ENCODE results near the gene CARHSP1. TPM values are rescaled to one million over a fixed set of nuclear protein-coding genes. Genes with fewer than 3 reads are reported as not detected.

CARHSP1 gene
- polyA plus RNA-seq, 4 donors, result 51.6 to 103 (median 88.8) TPM

DNA sequence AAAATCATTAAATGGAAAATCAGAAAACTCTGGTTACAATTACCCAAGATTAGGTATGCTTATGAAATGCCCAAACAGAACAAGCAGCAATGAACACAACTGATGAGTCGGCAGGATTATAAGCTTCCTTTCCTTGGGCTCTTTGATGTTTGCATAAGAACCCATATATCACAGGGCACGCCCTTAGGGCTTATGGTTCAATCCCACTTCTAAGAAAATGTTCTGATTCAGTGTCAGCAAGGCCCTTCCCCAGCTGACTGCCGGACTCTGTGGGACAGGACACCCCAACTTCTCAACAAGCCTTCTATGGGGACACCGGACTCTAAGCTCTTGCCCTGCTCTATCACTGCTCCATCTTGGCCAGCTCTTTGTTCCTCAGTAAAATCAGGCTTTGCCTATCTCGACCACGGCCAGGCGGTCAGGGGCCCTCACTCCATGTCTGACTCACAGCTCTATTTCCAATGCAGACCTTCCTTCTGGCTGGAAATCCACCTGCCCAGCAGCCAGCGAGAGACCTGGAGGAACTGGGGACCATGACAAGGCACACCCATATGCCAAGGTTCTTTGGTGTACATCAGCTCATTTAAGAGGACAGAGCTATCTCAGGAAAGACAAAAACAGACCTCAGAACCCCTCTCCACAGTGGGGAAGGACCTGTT lies 40.1 kb upstream of the CARHSP1 start:
- Histone ChIP-seq H3K27ac (ENCODE audit: low read depth in 1 of 3, low read length in 2 of 3) (peak overlapping the region in 1 of 3 donors; percentile 57), H3K36me3 (ENCODE audit: control insufficient read depth in 3 of 3, insufficient read depth in 2 of 3, low read depth in 1 of 3, low read length in 3 of 3) (peaks cover 15 to 72% (median 24%) of the 10 kb centered on the region in 3 donors), H3K9me3 (ENCODE audit: control insufficient read depth in 2 of 2, insufficient read depth in 1 of 2, low read depth in 1 of 2, low read length in 1 of 2) (no peaks in the 10 kb centered on the region), H3K4me1 (ENCODE audit: control insufficient read depth in 3 of 3, insufficient read depth in 2 of 3, low read depth in 1 of 3, low read length in 2 of 3) (peaks cover 0 to 42% (median 5%) of the 10 kb centered on the region in 3 donors), H3K4me3 (ENCODE audit: low read depth in 1 of 3, low read length in 3 of 3) (no peak overlapping the region), H3K27me3 (ENCODE audit: control insufficient read depth in 3 of 3, insufficient read depth in 3 of 3, low read length in 3 of 3) (no peaks in the 10 kb centered on the region)
- WGBS, 3 donors, result 26 to 68% (median 55%) methylated on average over 8 of the region's 8 CpGs
- FAIRE-seq, result no peak
- peak; percentile 34 to 64 for DNase-seq

DNA sequence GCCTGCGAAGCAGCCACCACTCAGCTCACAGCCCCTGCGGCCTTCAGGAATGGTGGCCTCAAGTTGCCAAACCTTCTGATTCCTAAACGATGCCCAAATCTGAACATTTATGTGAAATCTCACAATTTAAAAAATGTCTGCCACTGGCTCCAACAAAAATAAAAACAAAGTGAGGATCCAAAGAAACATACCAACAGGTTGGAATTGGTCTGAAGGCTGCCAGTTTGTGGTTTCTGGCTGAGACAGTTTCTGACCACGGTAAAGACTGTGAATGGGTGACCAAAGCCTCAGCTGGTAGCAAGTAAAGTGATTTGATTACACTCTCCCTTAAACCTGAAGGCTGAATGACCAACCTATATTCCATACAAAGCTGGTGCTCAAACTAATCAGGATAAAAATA lies 38.3 kb upstream of the CARHSP1 start:
- Histone ChIP-seq H3K9me3 (ENCODE audit: control insufficient read depth in 2 of 2, insufficient read depth in 1 of 2, low read depth in 1 of 2, low read length in 1 of 2) (no peaks in the 10 kb centered on the region), H3K4me3 (ENCODE audit: low read depth in 1 of 3, low read length in 3 of 3) (no peak overlapping the region), H3K4me1 (ENCODE audit: control insufficient read depth in 3 of 3, insufficient read depth in 2 of 3, low read depth in 1 of 3, low read length in 2 of 3) (peaks cover 0 to 37% (median 5%) of the 10 kb centered on the region in 3 donors), H3K27me3 (ENCODE audit: control insufficient read depth in 3 of 3, insufficient read depth in 3 of 3, low read length in 3 of 3) (no peaks in the 10 kb centered on the region), H3K36me3 (ENCODE audit: control insufficient read depth in 3 of 3, insufficient read depth in 2 of 3, low read depth in 1 of 3, low read length in 3 of 3) (peaks cover 25 to 73% (median 30%) of the 10 kb centered on the region in 3 donors), H3K27ac (ENCODE audit: low read depth in 1 of 3, low read length in 2 of 3) (no peak overlapping the region)
- 76 to 88% (median 82%) methylated on average over 4 of the region's 4 CpGs for WGBS, 3 donors
- no peak for DNase-seq
- FAIRE-seq, result no peak

DNA sequence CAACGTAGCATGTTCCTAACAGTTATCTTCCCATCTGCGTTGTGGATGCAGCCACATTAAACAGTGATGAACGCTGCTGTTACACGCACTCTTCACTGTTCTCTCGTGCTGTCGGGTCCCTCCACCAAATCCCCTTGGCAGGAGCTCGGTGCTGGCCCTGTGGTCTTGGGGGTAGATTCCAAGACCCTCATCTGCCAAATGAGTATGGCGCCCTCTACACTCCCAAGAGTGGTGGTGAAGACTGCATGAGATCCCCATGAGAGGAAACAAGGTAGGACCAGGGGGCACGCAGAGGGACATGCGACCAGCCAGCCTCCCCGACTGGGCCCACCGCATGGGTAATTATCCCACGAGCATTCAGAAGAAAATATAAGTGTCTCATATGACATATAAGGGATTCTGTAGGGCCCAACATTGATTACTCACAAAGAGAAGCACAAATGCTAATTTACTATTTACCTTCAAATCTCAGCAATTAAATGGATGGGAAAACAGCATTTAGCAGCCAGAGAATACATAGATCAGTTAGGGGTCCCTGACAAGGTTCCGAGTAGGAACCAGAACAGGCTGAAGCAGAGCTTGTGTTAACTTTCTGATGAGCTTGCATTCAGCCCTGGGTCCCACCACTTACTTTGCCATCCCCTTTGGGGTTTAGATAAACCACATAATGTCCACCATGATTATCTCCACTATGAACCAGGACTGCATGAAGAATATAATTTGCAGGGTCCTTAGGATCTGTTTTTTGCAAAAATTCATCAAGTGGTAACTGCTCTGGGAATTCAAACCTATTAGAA lies 37.2 kb upstream of the CARHSP1 start:
- Histone ChIP-seq H3K4me1 (ENCODE audit: control insufficient read depth in 3 of 3, insufficient read depth in 2 of 3, low read depth in 1 of 3, low read length in 2 of 3) (peaks cover 0 to 27% (median 4%) of the 10 kb centered on the region in 3 donors), H3K27ac (ENCODE audit: low read depth in 1 of 3, low read length in 2 of 3) (no peak overlapping the region), H3K9me3 (ENCODE audit: control insufficient read depth in 2 of 2, insufficient read depth in 1 of 2, low read depth in 1 of 2, low read length in 1 of 2) (no peaks in the 10 kb centered on the region), H3K27me3 (ENCODE audit: control insufficient read depth in 3 of 3, insufficient read depth in 3 of 3, low read length in 3 of 3) (no peaks in the 10 kb centered on the region), H3K36me3 (ENCODE audit: control insufficient read depth in 3 of 3, insufficient read depth in 2 of 3, low read depth in 1 of 3, low read length in 3 of 3) (peaks cover 31 to 74% (median 38%) of the 10 kb centered on the region in 3 donors), H3K4me3 (ENCODE audit: low read depth in 1 of 3, low read length in 3 of 3) (no peak overlapping the region)
- WGBS, 3 donors, result 86 to 91% (median 90%) methylated on average over 14 of the region's 14 CpGs
- FAIRE-seq, result no peak
- no peak for DNase-seq

DNA sequence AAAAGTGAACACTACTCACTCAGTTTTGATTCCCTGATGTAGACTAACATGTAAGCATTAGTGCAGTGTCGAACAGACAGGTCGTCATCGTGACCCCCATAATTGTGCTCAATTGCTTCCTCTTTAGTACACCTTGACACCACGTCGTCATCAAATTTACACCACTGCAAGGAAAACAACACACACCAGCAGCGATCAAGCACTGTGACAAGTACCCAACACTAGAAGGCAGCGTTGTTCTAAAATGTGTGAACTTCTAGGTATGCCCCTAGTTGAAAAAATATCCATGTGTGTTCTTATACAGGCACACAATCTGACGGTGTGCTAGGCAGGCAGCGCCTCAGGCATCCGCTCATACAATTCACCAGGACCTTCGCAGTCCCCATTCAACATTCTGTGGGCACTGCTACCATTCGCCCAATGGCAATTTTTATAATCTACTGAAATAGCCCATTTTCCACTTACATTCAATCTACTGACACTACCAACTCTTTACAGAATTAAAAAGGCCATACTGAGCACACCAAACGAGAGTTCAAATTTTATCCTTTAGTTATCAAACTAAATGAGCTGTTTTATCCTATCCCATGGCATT lies 36.5 kb upstream of the CARHSP1 start:
- H3K27ac ChIP-seq (ENCODE audit: low read depth in 1 of 3, low read length in 2 of 3), result no peak overlapping the region
- DNase-seq (peak; percentile 53 to 64), FAIRE-seq (no peak)
- H3K9me3 ChIP-seq (ENCODE audit: control insufficient read depth in 2 of 2, insufficient read depth in 1 of 2, low read depth in 1 of 2, low read length in 1 of 2), result no peaks in the 10 kb centered on the region
- WGBS, 3 donors, result 61 to 71% (median 70%) methylated on average over 13 of the region's 13 CpGs
- no peaks in the 10 kb centered on the region for H3K27me3 ChIP-seq (ENCODE audit: control insufficient read depth in 3 of 3, insufficient read depth in 3 of 3, low read length in 3 of 3)
- peaks cover 31 to 72% (median 38%) of the 10 kb centered on the region in 3 donors for H3K36me3 ChIP-seq (ENCODE audit: control insufficient read depth in 3 of 3, insufficient read depth in 2 of 3, low read depth in 1 of 3, low read length in 3 of 3)
- no peak overlapping the region for H3K4me3 ChIP-seq (ENCODE audit: low read depth in 1 of 3, low read length in 3 of 3)
- peaks cover 0 to 20% (median 2%) of the 10 kb centered on the region in 3 donors for H3K4me1 ChIP-seq (ENCODE audit: control insufficient read depth in 3 of 3, insufficient read depth in 2 of 3, low read depth in 1 of 3, low read length in 2 of 3)

DNA sequence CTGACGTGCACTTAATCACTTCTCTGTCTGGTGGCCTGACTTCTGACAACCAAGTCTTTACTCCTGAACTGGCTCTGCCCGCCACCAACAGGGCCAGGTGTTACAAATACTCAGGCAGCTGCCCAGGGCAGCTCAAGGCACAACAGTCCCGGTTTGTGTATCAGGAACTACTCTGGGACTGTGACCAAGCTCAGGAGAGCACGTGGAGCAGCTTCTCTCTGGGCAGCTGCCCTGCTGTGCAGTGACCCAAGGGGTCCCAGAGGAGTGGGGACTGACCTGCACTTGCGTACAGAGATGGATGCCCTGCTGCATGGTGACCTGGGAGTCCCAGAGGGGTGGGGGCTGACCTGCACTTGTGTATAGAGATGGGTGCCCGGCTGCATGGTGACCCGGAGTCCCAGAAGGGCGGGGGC lies 35.2 kb upstream of the CARHSP1 start:
- H3K27me3 ChIP-seq (ENCODE audit: control insufficient read depth in 3 of 3, insufficient read depth in 3 of 3, low read length in 3 of 3), result no peaks in the 10 kb centered on the region
- no peak overlapping the region for H3K27ac ChIP-seq (ENCODE audit: low read depth in 1 of 3, low read length in 2 of 3)
- H3K36me3 ChIP-seq (ENCODE audit: control insufficient read depth in 3 of 3, insufficient read depth in 2 of 3, low read depth in 1 of 3, low read length in 3 of 3), result peaks cover 34 to 65% (median 38%) of the 10 kb centered on the region in 3 donors
- 82 to 93% (median 84%) methylated on average over 8 of the region's 8 CpGs for WGBS, 3 donors
- H3K4me1 ChIP-seq (ENCODE audit: control insufficient read depth in 3 of 3, insufficient read depth in 2 of 3, low read depth in 1 of 3, low read length in 2 of 3), result peaks cover 0 to 8% (median 0%) of the 10 kb centered on the region in 3 donors
- DNase-seq (no peak), FAIRE-seq (no peak)
- no peaks in the 10 kb centered on the region for H3K9me3 ChIP-seq (ENCODE audit: control insufficient read depth in 2 of 2, insufficient read depth in 1 of 2, low read depth in 1 of 2, low read length in 1 of 2)
- H3K4me3 ChIP-seq (ENCODE audit: low read depth in 1 of 3, low read length in 3 of 3), result no peak overlapping the region

DNA sequence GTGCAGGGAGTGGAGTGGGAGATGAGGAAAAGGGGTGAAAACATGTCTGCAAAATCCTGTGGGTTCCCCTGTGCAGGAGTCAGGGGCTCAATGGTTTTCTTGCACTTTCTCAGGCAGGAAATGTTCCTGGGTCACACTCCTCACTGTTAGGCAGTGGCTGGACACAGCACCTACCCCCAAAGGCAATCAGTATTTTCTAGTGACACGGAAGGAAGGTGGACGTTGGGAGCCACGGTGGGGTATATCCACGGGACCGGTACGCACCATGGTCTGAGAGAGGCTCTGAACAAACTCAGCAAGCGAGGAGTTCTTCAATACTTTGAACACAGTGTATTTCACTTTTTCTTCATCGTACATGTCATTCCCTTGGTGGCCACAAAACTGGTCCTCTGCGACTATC lies 34.2 kb upstream of the CARHSP1 start:
- H3K4me1 ChIP-seq (ENCODE audit: control insufficient read depth in 3 of 3, insufficient read depth in 2 of 3, low read depth in 1 of 3, low read length in 2 of 3), result no peaks in the 10 kb centered on the region
- H3K27ac ChIP-seq (ENCODE audit: low read depth in 1 of 3, low read length in 2 of 3), result no peak overlapping the region
- FAIRE-seq, result no peak
- H3K4me3 ChIP-seq (ENCODE audit: low read depth in 1 of 3, low read length in 3 of 3), result no peak overlapping the region
- 93 to 96% (median 95%) methylated on average over 9 of the region's 9 CpGs for WGBS, 3 donors
- no peaks in the 10 kb centered on the region for H3K27me3 ChIP-seq (ENCODE audit: control insufficient read depth in 3 of 3, insufficient read depth in 3 of 3, low read length in 3 of 3)
- peaks cover 33 to 66% (median 41%) of the 10 kb centered on the region in 3 donors for H3K36me3 ChIP-seq (ENCODE audit: control insufficient read depth in 3 of 3, insufficient read depth in 2 of 3, low read depth in 1 of 3, low read length in 3 of 3)
- H3K9me3 ChIP-seq (ENCODE audit: control insufficient read depth in 2 of 2, insufficient read depth in 1 of 2, low read depth in 1 of 2, low read length in 1 of 2), result no peaks in the 10 kb centered on the region
- no peak for DNase-seq

DNA sequence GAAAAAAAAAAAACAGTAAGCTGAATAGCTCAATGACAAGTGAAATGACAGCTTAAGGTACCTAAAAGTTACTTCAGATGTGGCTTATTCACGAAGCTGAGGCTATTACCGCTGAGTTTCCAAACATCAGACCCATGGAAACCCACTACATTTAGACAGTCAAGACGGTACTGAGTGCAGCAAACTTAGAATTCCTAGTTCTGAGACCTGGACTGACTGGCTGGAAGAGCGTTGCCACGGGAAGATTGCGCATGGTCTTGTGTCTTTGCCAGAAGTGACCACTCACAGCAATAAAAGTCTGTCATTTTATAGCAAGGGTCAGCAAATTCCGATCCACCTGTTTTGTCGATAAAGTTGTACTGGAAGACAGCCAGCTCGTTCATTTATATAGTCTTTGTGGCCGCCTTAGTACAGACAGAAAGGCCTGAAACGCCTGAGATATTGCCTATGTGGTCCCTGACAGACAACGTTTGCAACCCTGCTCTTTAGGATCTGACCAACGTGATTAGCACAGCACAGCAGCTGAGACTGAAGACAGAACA lies 32.6 kb upstream of the CARHSP1 start:
- H3K4me3 ChIP-seq (ENCODE audit: low read depth in 1 of 3, low read length in 3 of 3), result no peak overlapping the region
- FAIRE-seq (no peak), DNase-seq (no peak)
- H3K36me3 ChIP-seq (ENCODE audit: control insufficient read depth in 3 of 3, insufficient read depth in 2 of 3, low read depth in 1 of 3, low read length in 3 of 3), result peaks cover 41 to 69% (median 44%) of the 10 kb centered on the region in 3 donors
- H3K27me3 ChIP-seq (ENCODE audit: control insufficient read depth in 3 of 3, insufficient read depth in 3 of 3, low read length in 3 of 3), result no peaks in the 10 kb centered on the region
- H3K27ac ChIP-seq (ENCODE audit: low read depth in 1 of 3, low read length in 2 of 3), result no peak overlapping the region
- WGBS, 3 donors, result 76 to 86% (median 84%) methylated on average over 13 of the region's 13 CpGs
- no peaks in the 10 kb centered on the region for H3K4me1 ChIP-seq (ENCODE audit: control insufficient read depth in 3 of 3, insufficient read depth in 2 of 3, low read depth in 1 of 3, low read length in 2 of 3)
- no peaks in the 10 kb centered on the region for H3K9me3 ChIP-seq (ENCODE audit: control insufficient read depth in 2 of 2, insufficient read depth in 1 of 2, low read depth in 1 of 2, low read length in 1 of 2)

DNA sequence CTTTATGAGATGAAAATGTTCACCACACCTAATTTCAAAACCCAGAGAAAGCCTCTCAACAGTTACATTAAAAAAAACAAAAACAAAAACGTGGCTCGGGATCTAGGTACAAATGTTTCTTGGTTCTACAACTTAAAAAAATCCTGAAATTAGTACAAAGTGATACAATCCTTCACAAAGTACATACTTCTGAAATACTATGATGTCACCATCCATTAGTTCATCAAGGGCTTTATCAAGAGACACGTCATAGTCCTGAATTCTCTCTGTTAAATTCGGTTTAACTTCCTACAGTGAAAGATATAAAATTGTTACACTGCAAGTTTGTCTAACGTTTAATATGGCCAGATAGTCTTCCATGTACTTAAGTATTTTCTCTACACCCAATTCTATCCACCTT lies 31.5 kb upstream of the CARHSP1 start:
- peaks cover 39 to 66% (median 42%) of the 10 kb centered on the region in 3 donors for H3K36me3 ChIP-seq (ENCODE audit: control insufficient read depth in 3 of 3, insufficient read depth in 2 of 3, low read depth in 1 of 3, low read length in 3 of 3)
- no peak for DNase-seq
- no peaks in the 10 kb centered on the region for H3K27me3 ChIP-seq (ENCODE audit: control insufficient read depth in 3 of 3, insufficient read depth in 3 of 3, low read length in 3 of 3)
- FAIRE-seq, result no peak
- H3K4me1 ChIP-seq (ENCODE audit: control insufficient read depth in 3 of 3, insufficient read depth in 2 of 3, low read depth in 1 of 3, low read length in 2 of 3), result no peaks in the 10 kb centered on the region
- H3K27ac ChIP-seq (ENCODE audit: low read depth in 1 of 3, low read length in 2 of 3), result no peak overlapping the region
- H3K9me3 ChIP-seq (ENCODE audit: control insufficient read depth in 2 of 2, insufficient read depth in 1 of 2, low read depth in 1 of 2, low read length in 1 of 2), result no peaks in the 10 kb centered on the region
- H3K4me3 ChIP-seq (ENCODE audit: low read depth in 1 of 3, low read length in 3 of 3), result no peak overlapping the region
- WGBS, 3 donors, result 68 to 81% (median 81%) methylated on average over 5 of the region's 5 CpGs
